Skeletal muscle satellite cell (primary cell): Measurements from ENCODE around the gene FHIP1B.
"Not testable (repeated sequence)": the region's sequence is repeated elsewhere in the genome, so short reads cannot be mapped to it uniquely, and the experiment has no call there.

Experiments used
- H3K27me3 ChIP-seq: 2 replicates; pipeline ENCODE4 v1.7.0; 2013; ENCODE audit warnings: low read length; ENCODE audit not compliant: control insufficient read depth, insufficient read depth
- H3K36me3 ChIP-seq: 2 replicates; pipeline ENCODE4 v1.7.0; 2013; ENCODE audit warnings: mild to moderate bottlenecking, control low read depth, low read length; ENCODE audit not compliant: insufficient read depth
- H3K4me1 ChIP-seq: 2 replicates; pipeline ENCODE4 v1.7.0; 2013; ENCODE audit warnings: low read length; ENCODE audit not compliant: control insufficient read depth, insufficient read depth
- H3K4me2 ChIP-seq: 2 replicates; pipeline ENCODE4 v1.7.0; 2013; ENCODE audit warnings: mild to moderate bottlenecking, low read length
- H3K4me3 ChIP-seq: 2 replicates; pipeline ENCODE4 v1.7.0; 2013; ENCODE audit warnings: low read length
- H3K9ac ChIP-seq: 2 replicates; pipeline ENCODE4 v1.7.0; 2013; ENCODE audit warnings: mild to moderate bottlenecking, low read depth, low read length, moderate library complexity
- H3K9me3 ChIP-seq: replicated peaks from 2 replicates; pipeline ENCODE4 v1.7.0; 2013; ENCODE audit warnings: mild to moderate bottlenecking, control low read depth, low read length

FHIP1B gene

GRCh38 chr11:6258141-6258540 lies 23.7 kb upstream of the FHIP1B start:
- no peaks in the 10 kb centered on the region for H3K4me1 ChIP-seq
- peaks cover 78% of the 10 kb centered on the region for H3K27me3 ChIP-seq
- no peak overlapping the region for H3K4me2 ChIP-seq
- H3K4me3 ChIP-seq: no peak overlapping the region
- no peaks in the 10 kb centered on the region for H3K9me3 ChIP-seq
- no peaks in the 10 kb centered on the region for H3K36me3 ChIP-seq
- no peak overlapping the region for H3K9ac ChIP-seq

GRCh38 chr11:6253197-6253596 lies 18.8 kb upstream of the FHIP1B start:
- Histone ChIP-seq H3K27me3 (peaks cover 33% of the 10 kb centered on the region), H3K4me1 (peaks cover 6% of the 10 kb centered on the region), H3K9me3 (no peaks in the 10 kb centered on the region), H3K4me2 (no peak overlapping the region), H3K4me3 (no peak overlapping the region), H3K36me3 (no peaks in the 10 kb centered on the region), H3K9ac (no peak overlapping the region)

GRCh38 chr11:6251990-6252473 lies 17.6 kb upstream of the FHIP1B start:
- peaks cover 26% of the 10 kb centered on the region for H3K27me3 ChIP-seq
- H3K9ac ChIP-seq: no peak overlapping the region
- H3K4me3 ChIP-seq: no peak overlapping the region
- H3K4me1 ChIP-seq: peaks cover 6% of the 10 kb centered on the region
- H3K4me2 ChIP-seq: no peak overlapping the region
- H3K9me3 ChIP-seq: no peaks in the 10 kb centered on the region
- H3K36me3 ChIP-seq: no peaks in the 10 kb centered on the region

GRCh38 chr11:6251120-6251733 lies 16.8 kb upstream of the FHIP1B start:
- Histone ChIP-seq H3K4me2 (no peak overlapping the region), H3K4me3 (no peak overlapping the region), H3K9me3 (no peaks in the 10 kb centered on the region), H3K9ac (no peak overlapping the region), H3K27me3 (peaks cover 19% of the 10 kb centered on the region), H3K36me3 (no peaks in the 10 kb centered on the region), H3K4me1 (peaks cover 6% of the 10 kb centered on the region)

DNA sequence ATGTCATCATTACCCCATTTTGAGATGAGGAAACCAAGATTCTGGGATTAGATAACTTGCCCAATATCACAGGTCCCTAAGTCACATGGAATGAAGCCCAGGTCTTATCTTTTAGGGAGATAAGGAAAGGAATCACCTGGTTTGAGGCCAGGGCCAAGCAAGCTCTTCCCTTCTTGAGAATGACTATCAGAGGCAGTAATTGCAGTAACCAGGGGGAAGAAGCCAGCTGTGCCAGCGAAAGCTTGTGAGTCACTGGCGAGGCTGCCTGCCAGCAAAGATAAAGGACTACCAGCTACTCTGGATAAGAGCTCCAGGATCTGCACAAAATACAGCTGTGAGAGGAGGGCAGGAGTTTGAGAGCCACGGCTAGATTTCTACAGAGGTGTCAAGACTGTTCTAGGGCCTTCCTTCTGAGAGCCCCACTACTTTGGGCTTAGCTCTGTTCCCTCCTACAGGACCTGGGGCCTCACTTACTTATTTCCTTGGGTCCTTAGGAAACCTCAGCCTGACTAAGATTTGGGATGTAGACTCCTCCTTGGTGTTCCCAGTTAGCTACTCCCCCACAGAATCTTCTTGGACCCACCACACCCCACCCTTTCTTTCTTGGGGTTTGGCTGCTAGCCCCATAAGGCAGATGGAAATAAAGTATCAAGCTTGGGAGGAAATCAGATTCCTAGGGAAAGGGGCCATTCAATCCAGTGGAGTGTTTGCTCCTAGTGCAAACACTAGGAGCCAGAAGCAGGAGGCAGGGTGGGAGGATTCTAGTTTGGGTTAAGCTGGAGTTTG lies 15.5 kb upstream of the FHIP1B start:
- Histone ChIP-seq H3K9me3 (no peaks in the 10 kb centered on the region), H3K36me3 (no peaks in the 10 kb centered on the region), H3K9ac (no peak overlapping the region), H3K4me3 (no peak overlapping the region), H3K4me2 (no peak overlapping the region), H3K27me3 (peaks cover 13% of the 10 kb centered on the region), H3K4me1 (peaks cover 6% of the 10 kb centered on the region)

- H3K4me3 ChIP-seq, H3K4me1 ChIP-seq, H3K4me2 ChIP-seq, H3K9ac ChIP-seq, H3K36me3 ChIP-seq, H3K9me3 ChIP-seq: not testable (repeated sequence)
- H3K27me3 ChIP-seq: peaks cover 18% of the 10 kb centered on the region
Measured at GRCh38 chr11:6248897-6249296, 14.5 kb upstream of the FHIP1B start.

- no peak overlapping the region for H3K9ac ChIP-seq
- no peaks in the 10 kb centered on the region for H3K9me3 ChIP-seq
- H3K27me3 ChIP-seq: peaks cover 25% of the 10 kb centered on the region
- no peak overlapping the region for H3K4me2 ChIP-seq
- no peak overlapping the region for H3K4me3 ChIP-seq
- peaks cover 6% of the 10 kb centered on the region for H3K4me1 ChIP-seq
- H3K36me3 ChIP-seq: no peaks in the 10 kb centered on the region
Measured at GRCh38 chr11:6248248-6248647, 13.8 kb upstream of the FHIP1B start.

DNA sequence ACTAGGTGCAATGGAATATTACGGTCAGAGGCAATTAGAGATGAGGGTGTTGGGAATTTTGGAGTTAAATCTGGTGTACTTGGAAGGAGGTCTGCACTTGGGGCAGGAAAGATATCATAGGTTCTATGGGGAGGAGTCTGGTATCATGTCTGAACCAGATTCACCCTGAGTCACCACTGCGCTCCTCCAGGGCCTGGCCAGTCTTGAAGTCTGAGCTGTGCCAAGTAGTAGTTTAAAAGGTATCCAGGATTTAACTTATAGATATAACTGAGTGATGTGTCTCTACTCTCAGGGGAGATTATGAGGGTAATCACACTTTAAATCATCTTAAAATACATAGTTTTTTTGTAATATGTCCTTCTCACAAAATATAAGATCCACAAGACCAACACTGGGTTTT lies 11.1 kb upstream of the FHIP1B start:
- Histone ChIP-seq H3K4me2 (no peak overlapping the region), H3K9ac (no peak overlapping the region), H3K27me3 (peaks cover 35% of the 10 kb centered on the region), H3K4me1 (peaks cover 6% of the 10 kb centered on the region), H3K4me3 (no peak overlapping the region), H3K36me3 (no peaks in the 10 kb centered on the region), H3K9me3 (no peaks in the 10 kb centered on the region)

DNA sequence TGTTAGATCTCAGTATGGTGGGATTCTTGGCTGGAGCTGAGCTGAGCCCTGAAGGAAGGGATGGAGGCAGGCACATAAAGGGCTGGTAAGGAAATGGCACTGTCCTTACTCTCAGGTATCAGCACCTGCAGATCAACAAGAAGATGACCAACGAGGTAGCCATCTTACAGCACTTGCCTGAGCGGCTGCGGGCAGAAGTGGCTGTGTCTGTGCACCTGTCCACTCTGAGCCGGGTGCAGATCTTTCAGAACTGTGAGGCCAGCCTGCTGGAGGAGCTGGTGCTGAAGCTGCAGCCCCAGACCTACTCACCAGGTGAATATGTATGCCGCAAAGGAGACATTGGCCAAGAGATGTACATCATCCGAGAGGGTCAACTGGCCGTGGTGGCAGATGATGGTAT lies 6.9 kb upstream of the FHIP1B start:
- H3K4me3 ChIP-seq: no peak overlapping the region

GRCh38 chr11:6240781-6241180 lies 6.3 kb upstream of the FHIP1B start:
- H3K27me3 ChIP-seq: peaks cover 40% of the 10 kb centered on the region
- no peak overlapping the region for H3K4me3 ChIP-seq
- no peaks in the 10 kb centered on the region for H3K36me3 ChIP-seq
- H3K9me3 ChIP-seq: no peaks in the 10 kb centered on the region
- H3K4me2 ChIP-seq: no peak overlapping the region
- H3K9ac ChIP-seq: no peak overlapping the region
- no peaks in the 10 kb centered on the region for H3K4me1 ChIP-seq

More for the DNA sequence above, 6.9 kb upstream of the FHIP1B start:
- Histone ChIP-seq H3K36me3 (no peaks in the 10 kb centered on the region), H3K27me3 (peaks cover 40% of the 10 kb centered on the region), H3K9ac (no peak overlapping the region), H3K9me3 (no peaks in the 10 kb centered on the region), H3K4me1 (no peaks in the 10 kb centered on the region), H3K4me2 (no peak overlapping the region)

- H3K9me3 ChIP-seq: no peaks in the 10 kb centered on the region
- H3K4me2 ChIP-seq: no peak overlapping the region
- H3K4me1 ChIP-seq: no peaks in the 10 kb centered on the region
- no peaks in the 10 kb centered on the region for H3K36me3 ChIP-seq
- no peak overlapping the region for H3K9ac ChIP-seq
- H3K4me3 ChIP-seq: no peak overlapping the region
- H3K27me3 ChIP-seq: peaks cover 36% of the 10 kb centered on the region
Measured at GRCh38 chr11:6240139-6240538, 5.7 kb upstream of the FHIP1B start.

- H3K36me3 ChIP-seq: no peaks in the 10 kb centered on the region
- H3K9me3 ChIP-seq: no peaks in the 10 kb centered on the region
- peaks cover 27% of the 10 kb centered on the region for H3K27me3 ChIP-seq
- no peak within 1 kb of the TSS for H3K4me2 ChIP-seq
- no peak within 1 kb of the TSS for H3K4me3 ChIP-seq
- H3K9ac ChIP-seq: no peak within 1 kb of the TSS
- no peaks in the 10 kb centered on the region for H3K4me1 ChIP-seq
Measured at GRCh38 chr11:6238902-6239301, 4.5 kb upstream of the FHIP1B start, which contains the start of gene CNGA4. Gene CNGA4 (plus strand): TSS chr11:6239089. CDS start chr11:6239207, 118 bp downstream.
